OCI-LY3 (cell line): ENCODE results near the gene CCBE1.

ENCODE experiments used
- CTCF ChIP-seq: fragments of 200-600, 300-600 bp; sonication (generic); IDR thresholded peaks from 2 replicates; pipeline ENCODE4 v1.5.1; 2014; ENCODE audit warnings: antibody characterized with exemption, low read length, low read depth
- EZH2phosphoT487 ChIP-seq: fragments of 200-600 bp; shearing (Covaris generic); IDR thresholded peaks from 2 replicates; pipeline ENCODE4 v1.6.1; 2018; ENCODE audit warnings: antibody characterized with exemption, mixed run types, low read depth

DNA sequence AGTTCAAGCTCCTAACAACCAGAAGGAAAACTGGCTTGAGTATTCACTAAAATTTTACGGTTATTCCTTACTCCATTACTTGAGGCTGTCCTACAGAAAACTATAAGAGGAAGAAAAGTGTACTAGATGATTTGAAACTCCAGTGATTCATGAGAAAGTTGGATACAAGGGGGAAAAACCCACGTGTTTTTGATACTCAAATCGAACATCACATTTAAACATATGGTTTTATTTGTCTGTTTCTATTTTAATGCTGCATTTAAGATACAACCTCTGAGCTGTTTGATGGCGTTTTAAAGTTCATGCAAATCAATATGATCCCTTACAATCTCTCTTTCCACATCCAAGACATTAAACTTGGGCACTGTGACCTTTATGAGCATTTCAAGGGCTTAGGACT, 213.1 kb downstream of the CCBE1 start:
- TF ChIP-seq CTCF (no peak), EZH2phosphoT487 (no peak)
